Gastrocnemius medialis (tissue), 4 donors: ENCODE measurements around the gene HK1.

Source experiments
- POLR2A ChIP-seq, 2 donors: fragments of 450-650 bp; IDR thresholded peaks; one replicate each; pipeline ENCODE4 v1.6.1; 2017; ENCODE audit warnings: antibody characterized with exemption in 2 of 2, mild to moderate bottlenecking in 2 of 2, moderate library complexity in 2 of 2
- TF ChIP-seq, protein P1 (sequence below), 5 experiments: fragments of 450-650 bp in 3 of 5; fragments of 200-600 bp in 2 of 5; sonication (generic) in 2 of 5; IDR thresholded peaks in 4 of 5; conservative IDR thresholded peaks in 1 of 5; 1 replicate in 4 of 5; 2 replicates in 1 of 5; pipeline ENCODE4 v1.5.1; 2016 to 2019; ENCODE audit warnings: antibody characterized with exemption in 5 of 5, mild to moderate bottlenecking in 3 of 5, moderate library complexity in 3 of 5

DNA sequence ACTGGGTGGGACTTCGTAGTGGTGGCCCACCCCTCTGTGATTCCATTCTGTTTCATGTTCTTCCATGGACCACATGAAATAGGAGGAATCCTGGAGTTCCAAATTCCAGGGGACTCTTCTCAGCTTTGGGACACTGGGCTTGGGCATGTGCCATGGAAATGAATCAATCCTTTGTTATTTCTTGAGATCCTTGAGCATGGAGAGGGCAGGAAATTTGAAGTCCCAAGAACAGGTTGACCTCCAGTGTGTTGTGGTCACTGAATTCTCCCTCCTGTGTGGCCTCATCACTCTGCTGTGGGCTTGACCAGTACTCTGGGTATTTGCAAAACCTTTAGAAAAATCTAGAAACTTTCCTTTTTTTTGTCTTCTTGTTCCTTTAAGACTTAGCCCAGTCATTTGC lies 115.7 kb downstream of the HK1 start:
- TF ChIP-seq, protein P1, sequence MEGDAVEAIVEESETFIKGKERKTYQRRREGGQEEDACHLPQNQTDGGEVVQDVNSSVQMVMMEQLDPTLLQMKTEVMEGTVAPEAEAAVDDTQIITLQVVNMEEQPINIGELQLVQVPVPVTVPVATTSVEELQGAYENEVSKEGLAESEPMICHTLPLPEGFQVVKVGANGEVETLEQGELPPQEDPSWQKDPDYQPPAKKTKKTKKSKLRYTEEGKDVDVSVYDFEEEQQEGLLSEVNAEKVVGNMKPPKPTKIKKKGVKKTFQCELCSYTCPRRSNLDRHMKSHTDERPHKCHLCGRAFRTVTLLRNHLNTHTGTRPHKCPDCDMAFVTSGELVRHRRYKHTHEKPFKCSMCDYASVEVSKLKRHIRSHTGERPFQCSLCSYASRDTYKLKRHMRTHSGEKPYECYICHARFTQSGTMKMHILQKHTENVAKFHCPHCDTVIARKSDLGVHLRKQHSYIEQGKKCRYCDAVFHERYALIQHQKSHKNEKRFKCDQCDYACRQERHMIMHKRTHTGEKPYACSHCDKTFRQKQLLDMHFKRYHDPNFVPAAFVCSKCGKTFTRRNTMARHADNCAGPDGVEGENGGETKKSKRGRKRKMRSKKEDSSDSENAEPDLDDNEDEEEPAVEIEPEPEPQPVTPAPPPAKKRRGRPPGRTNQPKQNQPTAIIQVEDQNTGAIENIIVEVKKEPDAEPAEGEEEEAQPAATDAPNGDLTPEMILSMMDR (IDR thresholded peaks at IDR 0.05 in 4 of 5, conservative IDR thresholded peaks at IDR 0.05 in 1 of 5) = no peak
- no peak for TF ChIP-seq POLR2A (IDR thresholded peaks at IDR 0.05)
